ENCODE results near the gene FMN1.

FMN1 gene

DNA sequence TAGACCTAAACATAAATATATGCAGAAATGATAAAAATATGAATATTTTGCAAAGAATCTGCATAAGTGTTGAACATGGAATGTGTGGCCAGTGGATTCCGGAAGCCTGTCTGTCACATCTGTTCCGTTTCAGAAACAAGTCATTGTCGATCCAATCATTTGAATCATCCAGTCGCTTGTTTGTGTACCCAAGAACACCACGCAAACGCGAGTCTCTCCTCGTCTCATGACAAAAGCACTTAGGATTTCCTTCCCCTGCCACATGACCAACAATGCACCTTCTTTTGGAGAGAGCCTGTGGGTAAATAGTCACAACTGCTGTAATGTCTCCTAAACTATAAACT is 80.2 kb downstream of the FMN1 start:
- FAIRE-seq: no peak
- no peak for DNase-seq (ENCODE audit: insufficient read length, low spot score)
- no peak for TF ChIP-seq POLR2A (IDR thresholded peaks at IDR 0.05; ENCODE audit: low read depth, low read length)

DNA sequence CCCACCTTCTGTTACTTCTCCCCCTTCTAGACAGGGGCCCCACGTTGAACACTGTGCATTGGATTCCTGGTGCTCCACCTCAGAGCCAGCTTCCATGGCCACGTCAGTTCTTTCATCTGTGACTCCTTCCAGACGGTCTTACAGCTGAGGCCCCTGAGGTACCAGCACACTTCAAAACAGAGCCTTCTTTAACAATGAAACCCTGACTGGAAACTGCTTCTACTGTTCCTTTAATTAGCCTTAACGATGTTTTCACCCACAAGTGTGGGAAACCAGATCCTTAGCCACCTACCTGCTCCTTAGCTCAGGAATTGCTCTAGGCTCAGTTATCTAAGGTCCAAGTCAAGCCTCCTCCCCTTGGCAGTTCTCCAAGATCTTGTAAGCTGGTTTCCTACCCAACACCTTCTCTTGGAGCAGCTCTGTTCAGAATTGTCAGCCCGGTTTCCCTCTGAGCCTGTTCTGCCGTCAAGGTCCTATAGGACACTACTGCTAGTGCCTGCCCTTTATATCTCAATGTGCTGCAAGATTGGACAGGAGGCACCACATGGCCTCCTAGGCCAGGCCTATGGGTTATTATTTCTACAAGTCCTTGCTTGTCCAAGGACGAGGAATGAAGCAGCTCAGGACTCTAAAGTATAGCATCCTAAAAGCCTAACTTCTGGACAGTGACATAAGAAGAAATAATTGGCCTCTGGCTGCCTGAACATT is 80.7 kb downstream of the FMN1 start:
- FAIRE-seq (no peak), DNase-seq (ENCODE audit: insufficient read length, low spot score) (no peak)
- TF ChIP-seq POLR2A (IDR thresholded peaks at IDR 0.05; ENCODE audit: low read depth, low read length): no peak

DNA sequence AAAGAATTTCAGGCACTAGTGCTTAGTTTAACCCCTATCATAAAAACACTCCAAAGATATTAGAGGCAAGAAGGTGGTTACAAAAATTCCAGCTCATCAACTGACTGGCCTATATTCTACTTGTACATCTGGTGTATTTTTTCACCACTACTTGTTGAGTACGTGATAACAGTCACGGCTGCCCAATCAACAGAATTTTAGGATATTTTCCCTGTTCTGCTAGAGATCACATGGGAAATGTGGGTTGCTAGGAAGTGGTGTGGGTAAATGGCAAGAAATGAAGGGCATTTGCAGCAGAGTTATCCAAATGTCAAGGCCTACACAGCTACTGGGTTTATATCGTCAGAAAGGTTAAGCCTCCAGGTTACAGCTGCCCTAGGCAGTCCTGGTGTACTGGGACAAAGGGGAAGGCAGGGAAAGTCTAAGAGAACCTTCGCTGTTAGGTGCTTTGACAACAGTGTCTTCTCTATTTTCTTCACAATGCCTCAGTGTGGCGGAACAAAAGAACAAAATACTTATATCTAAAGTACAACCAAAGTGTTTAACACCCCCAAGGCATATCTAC is 81.9 kb downstream of the FMN1 start:
- DNase-seq (ENCODE audit: insufficient read length, low spot score) (no peak), FAIRE-seq (no peak)
- no peak for TF ChIP-seq POLR2A (IDR thresholded peaks at IDR 0.05; ENCODE audit: low read depth, low read length)

DNA sequence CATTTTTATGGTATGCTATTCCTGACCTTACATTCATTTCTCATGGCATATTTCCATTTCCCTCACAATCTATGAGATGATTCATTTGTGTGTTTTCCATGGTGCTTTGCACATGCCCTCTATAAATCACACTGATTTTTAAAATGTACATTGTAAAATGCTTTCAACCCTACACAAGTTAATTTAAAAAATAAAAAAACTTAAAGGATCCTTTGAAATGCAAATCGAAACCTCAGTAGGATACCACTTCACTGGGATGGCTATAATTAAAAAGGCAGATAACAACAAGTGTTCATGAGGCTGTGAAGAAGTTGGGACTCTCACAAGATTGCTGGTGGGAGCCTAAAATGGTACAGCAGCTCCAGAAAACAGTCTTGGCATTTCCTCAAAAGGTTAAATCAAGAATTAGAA is 83.5 kb downstream of the FMN1 start:
- peak; percentile 57 for FAIRE-seq
- DNase-seq (ENCODE audit: insufficient read length, low spot score): no peak
- TF ChIP-seq POLR2A (IDR thresholded peaks at IDR 0.05; ENCODE audit: low read depth, low read length): no peak

DNA sequence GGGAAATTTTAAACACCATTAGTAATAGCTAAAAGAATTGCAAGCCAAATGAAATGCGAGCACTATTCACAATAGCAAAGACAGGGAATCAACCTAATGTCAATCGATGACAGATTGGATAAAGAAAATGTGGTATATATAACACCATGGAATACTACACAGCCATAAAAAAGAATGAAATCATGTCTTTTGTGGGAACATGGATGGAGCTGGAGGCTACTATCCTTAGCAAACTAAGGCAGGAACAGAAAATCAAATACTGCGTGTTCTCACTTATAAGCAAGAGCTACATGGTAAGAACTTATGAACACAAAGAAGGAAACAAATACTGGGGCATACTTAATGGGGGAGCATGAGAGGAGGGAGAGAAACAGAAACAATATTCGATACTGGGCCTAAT is 85.2 kb downstream of the FMN1 start:
- DNase-seq (ENCODE audit: insufficient read length, low spot score) (no peak), FAIRE-seq (no peak)
- no peak for TF ChIP-seq POLR2A (IDR thresholded peaks at IDR 0.05; ENCODE audit: low read depth, low read length)

DNA sequence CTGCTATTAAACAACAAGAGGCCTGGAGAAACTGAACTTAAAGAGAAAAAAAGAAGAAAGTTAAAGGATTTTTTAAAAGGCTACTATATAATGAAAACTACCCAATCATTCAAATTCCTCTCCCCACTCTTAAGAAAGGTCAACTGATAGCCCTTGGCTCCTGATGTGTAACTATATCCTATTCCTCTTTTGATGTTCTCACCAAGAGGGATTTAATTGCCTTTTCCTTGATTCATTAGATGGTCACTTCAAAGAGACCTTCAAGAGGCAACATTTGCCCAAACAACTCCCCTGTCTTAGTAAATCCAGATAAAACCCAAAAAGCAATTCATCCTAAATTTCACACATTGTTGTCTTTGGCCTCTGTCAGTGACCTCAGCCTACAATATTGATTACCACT is 86.0 kb downstream of the FMN1 start:
- no peak for TF ChIP-seq POLR2A (IDR thresholded peaks at IDR 0.05; ENCODE audit: low read depth, low read length)
- DNase-seq (ENCODE audit: insufficient read length, low spot score) (no peak), FAIRE-seq (peak; percentile 50)

DNA sequence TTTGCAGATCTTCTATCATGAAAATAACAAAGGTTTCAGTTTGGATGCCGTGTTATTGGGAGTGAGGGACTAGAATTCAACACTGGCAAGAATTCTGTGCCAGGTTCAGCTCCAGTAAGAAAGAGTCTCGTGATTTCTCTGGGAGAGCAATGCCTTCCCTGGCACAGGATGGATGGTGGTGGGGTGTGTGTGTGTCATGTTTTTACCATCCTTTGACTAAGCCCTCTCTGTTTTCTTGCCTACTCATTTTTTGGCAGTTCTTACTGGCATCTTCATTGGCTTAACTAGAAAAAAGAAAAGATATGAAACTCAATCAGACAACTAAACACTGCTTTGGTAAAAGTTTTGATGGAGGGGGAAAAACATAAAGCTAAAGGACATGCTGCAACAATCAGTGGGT is 86.6 kb downstream of the FMN1 start:
- TF ChIP-seq POLR2A (IDR thresholded peaks at IDR 0.05; ENCODE audit: low read depth, low read length): no peak
- FAIRE-seq (peak; percentile 93), DNase-seq (ENCODE audit: insufficient read length, low spot score) (no peak)

DNA sequence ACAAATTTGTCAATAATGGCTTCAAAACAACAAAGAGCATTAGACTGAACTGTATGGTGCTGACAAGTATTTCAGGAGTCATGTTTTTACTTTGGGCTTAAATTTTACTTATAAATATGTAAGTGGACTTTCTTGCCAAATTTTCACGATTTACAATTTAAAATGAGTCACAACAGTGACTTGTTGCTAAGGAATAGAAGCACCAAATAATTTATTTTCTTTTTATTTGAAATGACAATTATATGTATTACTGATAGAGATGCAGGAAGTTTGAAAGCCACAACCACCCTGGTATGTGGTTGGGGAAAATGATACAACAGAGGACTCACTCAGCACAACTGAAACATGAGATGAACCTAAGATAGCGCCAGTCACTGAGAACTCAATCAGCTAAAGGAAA is 90.3 kb downstream of the FMN1 start:
- FAIRE-seq (peak; percentile 78), DNase-seq (ENCODE audit: insufficient read length, low spot score) (no peak)
- no peak for TF ChIP-seq POLR2A (IDR thresholded peaks at IDR 0.05; ENCODE audit: low read depth, low read length)

DNA sequence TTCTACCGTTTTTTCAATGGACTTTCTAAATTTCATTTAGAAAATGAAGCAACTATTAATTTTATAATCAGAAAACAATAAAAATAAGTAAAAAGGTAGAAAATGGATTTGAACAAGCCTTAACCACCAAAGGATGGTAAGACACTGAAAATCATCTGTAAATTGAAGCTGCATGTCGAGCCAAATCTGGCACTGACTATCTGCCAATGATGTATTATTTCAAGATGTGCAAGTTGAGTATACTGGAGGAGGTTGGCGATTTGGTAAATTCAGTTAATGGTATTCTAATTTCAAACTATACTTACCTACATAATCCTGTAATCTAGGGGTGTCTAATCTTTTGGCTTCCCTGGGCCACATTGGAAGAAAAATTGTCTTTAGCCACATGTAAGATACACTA is 93.5 kb downstream of the FMN1 start:
- FAIRE-seq: no peak
- no peak for TF ChIP-seq POLR2A (IDR thresholded peaks at IDR 0.05; ENCODE audit: low read depth, low read length)
- no peak for DNase-seq (ENCODE audit: insufficient read length, low spot score)

DNA sequence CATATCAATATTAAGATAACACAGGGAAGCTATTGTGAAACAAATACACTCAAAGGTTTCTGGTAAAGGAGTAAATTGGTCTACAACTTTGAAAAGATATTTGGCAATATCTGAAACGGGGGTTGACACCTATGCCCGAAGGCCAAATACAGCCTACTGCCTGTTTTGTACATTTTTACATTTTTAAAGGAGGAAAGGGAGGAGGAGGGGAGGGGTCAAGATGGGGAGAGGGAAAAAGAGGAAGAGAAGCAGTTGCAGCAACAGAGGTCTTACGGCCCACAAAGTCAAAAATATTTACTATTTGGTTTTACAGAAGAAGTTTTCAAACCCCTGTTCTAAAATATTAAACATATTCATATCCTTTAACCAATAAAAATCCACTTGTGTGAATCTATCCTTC is 94.2 kb downstream of the FMN1 start:
- FAIRE-seq (no peak), DNase-seq (ENCODE audit: insufficient read length, low spot score) (no peak)
- TF ChIP-seq POLR2A (IDR thresholded peaks at IDR 0.05; ENCODE audit: low read depth, low read length): no peak

DNA sequence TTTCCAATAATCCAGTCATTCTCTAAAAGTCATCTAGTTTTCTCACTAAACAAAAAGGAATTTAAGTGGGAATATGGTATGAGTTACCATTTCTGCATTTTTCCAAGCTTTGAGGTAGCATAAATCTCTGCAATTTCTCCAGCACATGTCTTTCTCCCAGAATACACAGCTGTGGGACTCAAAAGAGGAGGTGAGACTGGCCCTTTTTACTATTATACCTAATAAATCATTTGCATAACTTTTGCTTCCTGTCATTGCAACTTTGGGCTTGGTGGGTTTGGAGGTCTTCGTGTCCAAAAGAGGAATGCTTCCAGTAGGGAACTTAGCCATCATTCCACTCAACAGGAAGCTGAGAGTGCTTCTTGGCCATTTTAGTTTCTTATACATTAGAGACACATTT is 94.8 kb downstream of the FMN1 start:
- TF ChIP-seq POLR2A (IDR thresholded peaks at IDR 0.05; ENCODE audit: low read depth, low read length): no peak
- DNase-seq (ENCODE audit: insufficient read length, low spot score) (no peak), FAIRE-seq (no peak)

DNA sequence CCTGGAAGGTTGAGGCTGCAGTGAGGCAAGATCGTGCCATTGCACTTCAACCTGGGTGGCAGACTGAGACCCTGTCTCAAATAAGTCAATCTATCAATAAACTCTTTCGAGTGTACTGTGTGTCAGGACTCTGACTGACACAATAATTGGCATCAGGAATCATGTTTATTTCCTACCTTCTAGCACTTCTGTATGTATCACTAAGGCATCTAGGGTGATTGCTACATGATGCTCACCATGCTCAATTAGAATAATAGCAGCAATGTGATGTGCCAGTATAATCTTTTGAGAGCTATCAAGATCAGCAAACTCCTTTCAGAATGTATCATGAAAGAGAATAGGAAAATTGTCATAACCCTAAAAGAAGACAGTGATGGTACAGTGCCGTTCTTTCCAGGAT is 95.3 kb downstream of the FMN1 start:
- DNase-seq (ENCODE audit: insufficient read length, low spot score) (no peak), FAIRE-seq (peak; percentile 86)

DNA sequence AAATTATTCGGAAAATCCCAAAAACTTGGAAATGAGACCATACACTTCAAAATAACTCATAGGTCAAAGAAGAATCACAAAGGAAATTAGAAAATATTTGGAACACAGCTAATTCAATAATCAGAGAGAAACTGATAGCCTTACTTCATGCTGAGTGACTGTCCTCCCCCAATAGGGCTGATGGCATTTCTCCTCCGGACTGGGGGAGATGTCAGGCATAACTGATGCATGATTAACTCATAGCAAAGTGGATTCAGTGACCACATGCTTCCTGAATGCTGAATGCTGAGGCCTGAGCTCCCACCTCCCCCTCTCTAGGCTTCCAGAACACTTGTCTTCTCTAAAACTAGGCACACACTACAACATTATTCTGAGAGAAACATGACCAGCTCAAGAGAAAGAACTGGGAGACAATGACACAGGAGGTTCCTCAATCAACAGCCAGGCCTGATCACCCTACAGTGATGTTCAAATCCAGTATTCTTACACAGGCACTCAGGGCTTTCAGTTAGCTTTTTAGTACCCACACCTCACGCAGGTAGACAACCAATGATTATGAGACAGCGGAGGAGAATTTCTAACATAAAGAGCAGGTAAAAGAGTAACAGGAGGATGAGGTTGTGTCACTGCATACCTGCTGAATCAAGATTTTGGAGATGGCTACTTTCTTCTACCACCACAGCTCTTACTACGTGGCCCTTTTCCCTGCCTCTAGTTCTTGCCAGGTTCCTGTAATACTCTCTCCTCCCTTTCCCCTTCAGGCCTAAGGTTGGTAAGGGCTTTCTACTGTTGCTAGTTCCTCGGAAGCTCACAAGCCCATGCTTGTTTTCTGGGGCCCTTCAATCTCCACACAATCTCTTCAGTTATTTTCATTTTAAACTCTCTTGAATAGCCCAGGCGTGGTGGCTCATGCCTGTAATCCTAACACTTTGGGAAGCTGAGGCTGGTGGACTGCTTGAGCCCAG is 96.1 kb downstream of the FMN1 start:
- FAIRE-seq (peak; percentile 99), DNase-seq (ENCODE audit: insufficient read length, low spot score) (peak; percentile 39)
- TF ChIP-seq POLR2A (IDR thresholded peaks at IDR 0.05; ENCODE audit: low read depth, low read length): no peak

More for the DNA sequence above, 95.3 kb downstream of the FMN1 start:
- TF ChIP-seq POLR2A (IDR thresholded peaks at IDR 0.05; ENCODE audit: low read depth, low read length): no peak

DNA sequence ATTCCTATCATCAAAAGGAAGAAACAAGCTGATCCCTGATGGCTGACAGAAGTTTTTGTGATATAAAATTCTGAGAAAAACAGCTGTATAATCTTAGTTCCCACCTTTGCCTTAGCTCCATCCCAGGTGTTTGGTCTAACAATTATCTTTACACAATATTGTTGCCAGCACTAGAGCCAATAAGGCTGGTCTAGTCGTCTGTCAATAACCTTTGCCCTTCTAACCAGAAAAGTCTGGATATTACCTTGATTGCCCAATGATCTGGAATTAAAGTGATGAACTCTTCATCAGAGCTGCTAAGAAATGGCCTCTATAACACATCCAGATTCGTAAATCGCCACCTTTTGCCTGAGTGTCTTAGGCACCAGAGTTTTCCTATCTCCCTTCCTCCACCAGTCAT is 98.4 kb downstream of the FMN1 start:
- TF ChIP-seq POLR2A (IDR thresholded peaks at IDR 0.05; ENCODE audit: low read depth, low read length): no peak
- FAIRE-seq: no peak
- DNase-seq (ENCODE audit: insufficient read length, low spot score): no peak
